GM18861 (cell line): ENCODE results near the gene ZNF521.

Experiments used
- ATAC-seq: cut with Tn5 transposase; IDR thresholded peaks from one replicate; pipeline ENCODE4 v1.9.1; 2021; ENCODE audit not compliant: unreplicated experiment

Gene ZNF521

GRCh38 chr18:25340762-25341161, 11.2 kb downstream of the ZNF521 start:
- no peak for ATAC-seq

GRCh38 chr18:25335676-25336075, 16.3 kb downstream of the ZNF521 start:
- ATAC-seq, result no peak

- ATAC-seq, result no peak
Measured at GRCh38 chr18:25335062-25335461, 16.9 kb downstream of the ZNF521 start.

DNA sequence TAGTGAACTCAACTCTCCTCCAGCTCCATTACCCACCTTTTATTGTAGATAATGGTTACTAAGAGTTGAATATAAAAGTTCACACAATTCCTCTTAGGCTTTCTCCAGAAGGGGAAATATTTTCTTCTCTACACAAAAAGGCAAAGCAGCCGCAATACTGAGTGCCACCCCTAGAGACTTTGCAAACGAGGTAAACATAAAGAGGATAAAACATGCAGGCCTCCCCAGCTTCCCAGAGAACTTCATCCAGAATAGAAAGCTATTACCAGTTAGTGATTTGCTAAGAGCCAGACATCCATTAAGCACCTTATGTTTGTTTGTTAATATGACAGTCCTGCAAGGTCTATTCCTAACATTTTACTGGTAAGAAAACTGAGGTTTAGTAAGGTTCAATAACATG, 17.4 kb downstream of the ZNF521 start:
- ATAC-seq, result no peak

DNA sequence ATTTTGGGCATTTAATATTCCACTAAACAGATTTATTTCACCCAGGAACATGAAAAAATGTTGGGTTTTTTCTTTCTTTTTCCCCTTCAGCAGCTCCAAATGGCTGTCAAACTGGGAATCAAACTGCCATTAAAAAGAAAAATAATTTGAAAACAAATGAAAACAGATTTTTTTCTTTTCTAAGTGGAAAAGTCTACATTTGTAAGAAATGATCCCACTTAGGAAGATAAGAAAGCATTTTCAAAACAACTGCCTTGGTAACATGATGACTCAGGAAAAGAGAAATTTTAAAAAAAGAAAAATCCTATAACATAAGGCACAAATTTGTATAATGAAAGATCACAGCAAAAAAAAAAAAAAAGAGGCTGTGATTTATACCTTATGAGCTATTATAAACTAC, 20.0 kb downstream of the ZNF521 start:
- ATAC-seq, result no peak

DNA sequence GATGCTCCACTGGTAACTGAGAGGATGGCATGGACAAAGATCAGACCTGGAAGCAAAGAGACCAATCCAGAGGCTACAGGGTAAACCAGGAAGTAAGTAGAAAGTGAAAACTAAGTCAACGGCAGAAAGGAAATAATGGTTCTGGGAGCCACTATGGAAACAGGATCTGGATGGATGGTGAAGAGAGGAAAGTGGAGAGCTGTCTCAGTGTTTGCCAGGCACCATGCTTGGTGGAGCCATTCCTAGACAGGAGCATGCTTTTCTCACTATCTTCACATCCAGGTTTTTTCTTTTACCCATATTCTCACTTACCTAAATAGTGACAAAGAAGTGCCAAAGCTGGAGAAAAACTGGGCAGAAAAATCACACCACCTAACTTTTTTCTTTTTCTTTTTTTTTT, 22.2 kb downstream of the ZNF521 start:
- ATAC-seq, result no peak

DNA sequence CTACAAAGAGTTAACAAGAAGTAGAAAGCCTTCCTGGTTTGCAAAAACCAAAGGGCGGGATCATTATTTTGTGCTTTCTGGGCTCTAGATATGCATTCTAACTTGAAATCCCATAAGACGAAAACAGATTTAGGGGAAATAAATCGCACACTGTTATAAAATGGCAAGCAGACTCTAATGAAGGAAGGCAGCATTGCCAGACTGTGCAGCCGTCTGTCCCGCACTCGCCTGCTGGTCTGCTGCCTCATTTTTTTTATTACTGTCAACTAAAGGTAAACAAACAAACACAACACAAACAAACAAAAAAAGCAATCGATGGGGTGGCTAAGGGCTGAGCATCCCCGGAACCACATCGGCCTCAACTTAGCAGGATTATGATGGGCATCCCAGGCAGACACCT, 24.4 kb downstream of the ZNF521 start:
- ATAC-seq, result no peak

- no peak for ATAC-seq
Measured at GRCh38 chr18:25326361-25326952, 25.5 kb downstream of the ZNF521 start.

GRCh38 chr18:25322806-25323205, 29.2 kb downstream of the ZNF521 start:
- no peak for ATAC-seq

DNA sequence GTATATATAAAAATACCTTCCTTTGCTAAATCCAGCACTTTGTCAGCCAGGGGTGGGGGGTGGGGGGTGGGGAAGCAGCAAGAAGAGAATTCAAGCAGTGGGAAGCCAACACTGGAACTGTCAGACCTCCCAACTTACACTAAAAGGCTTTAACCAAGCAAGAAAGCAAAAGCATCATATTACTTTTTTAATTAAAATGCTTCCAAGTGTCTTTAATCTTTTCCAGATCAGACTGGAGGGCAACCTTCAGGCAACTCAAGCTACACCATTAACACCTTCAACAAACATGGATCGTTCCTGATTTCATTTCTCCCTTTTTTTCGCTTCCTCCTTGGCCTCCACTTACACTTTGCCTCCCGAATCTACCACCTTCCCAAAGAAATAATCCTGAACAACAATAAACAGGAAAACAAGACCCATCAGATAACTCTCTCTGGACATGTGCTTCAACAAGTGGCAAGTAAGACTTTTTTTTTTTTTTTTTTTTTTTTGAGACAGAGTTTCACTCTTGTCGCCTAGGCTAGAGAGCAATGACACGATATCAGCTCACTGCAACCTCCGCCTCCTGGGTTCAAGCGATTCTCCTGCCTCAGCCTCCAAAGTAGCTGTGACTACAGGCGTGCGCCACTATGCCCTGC, 35.5 kb downstream of the ZNF521 start:
- no peak for ATAC-seq

- no peak for ATAC-seq
Measured at GRCh38 chr18:25314838-25315190, 37.2 kb downstream of the ZNF521 start.

- ATAC-seq, result no peak
Measured at GRCh38 chr18:25314151-25314837, 37.7 kb downstream of the ZNF521 start.

DNA sequence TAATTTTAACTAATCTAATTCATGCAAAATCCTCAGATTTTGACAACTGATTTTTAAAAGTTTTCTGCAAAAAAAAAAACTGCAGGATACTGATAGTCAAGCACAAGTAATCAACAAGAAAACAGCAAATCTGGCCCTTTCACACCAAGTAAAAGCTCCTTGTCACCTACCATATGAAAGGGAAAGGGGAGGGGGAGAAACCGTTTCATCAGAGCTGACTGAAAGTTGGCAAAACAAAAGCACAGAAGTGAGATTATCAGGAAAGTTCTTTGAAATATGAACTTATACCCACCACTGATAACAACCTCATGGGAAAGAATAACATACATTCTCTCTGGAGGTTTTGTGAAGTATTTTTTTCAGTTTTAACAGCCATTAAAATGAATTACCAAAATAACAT, 38.7 kb downstream of the ZNF521 start:
- ATAC-seq, result no peak

DNA sequence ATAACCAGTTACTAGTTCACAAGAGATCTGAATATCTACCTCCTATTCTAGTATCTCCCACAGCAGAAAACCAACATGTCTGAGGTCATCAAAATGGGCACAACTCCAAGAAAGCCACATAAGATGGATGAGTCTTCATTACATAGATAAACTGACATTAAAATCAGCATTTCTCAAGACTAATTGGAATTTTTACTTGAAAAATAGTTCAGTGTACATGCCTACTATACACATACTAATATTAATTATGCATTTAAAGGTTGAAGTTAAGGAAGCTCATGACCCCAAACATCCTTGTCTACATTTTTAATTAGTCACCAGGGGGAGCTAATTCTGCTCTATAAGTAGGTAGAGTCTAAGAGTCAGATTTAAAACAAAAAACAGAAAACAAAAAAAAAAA, 41.9 kb downstream of the ZNF521 start:
- no peak for ATAC-seq

GRCh38 chr18:25308381-25308780, 43.6 kb downstream of the ZNF521 start:
- no peak for ATAC-seq

- ATAC-seq, result no peak
Measured at GRCh38 chr18:25307192-25307591, 44.8 kb downstream of the ZNF521 start.

- ATAC-seq, result no peak
Measured at GRCh38 chr18:25306671-25307070, 45.3 kb downstream of the ZNF521 start.

DNA sequence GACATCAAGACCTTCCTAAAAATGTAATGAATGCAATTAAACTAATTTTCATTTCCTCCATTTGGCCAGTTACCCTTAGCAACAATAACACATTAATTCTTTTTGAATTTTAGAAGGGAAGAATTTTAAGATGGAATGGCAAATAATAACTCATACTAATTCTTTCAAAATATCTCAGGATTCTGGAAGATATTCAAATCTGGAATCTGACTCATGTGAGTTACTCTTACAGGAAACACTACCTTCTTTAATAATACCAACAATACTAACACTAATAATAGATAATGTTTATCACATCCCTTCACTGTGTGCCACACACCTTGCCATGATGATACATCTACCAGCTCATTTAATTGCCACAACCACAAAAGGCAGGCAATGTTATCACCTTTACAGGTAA, 46.4 kb downstream of the ZNF521 start:
- ATAC-seq, result no peak

- no peak for ATAC-seq
Measured at GRCh38 chr18:25300492-25300891, 51.5 kb downstream of the ZNF521 start.

DNA sequence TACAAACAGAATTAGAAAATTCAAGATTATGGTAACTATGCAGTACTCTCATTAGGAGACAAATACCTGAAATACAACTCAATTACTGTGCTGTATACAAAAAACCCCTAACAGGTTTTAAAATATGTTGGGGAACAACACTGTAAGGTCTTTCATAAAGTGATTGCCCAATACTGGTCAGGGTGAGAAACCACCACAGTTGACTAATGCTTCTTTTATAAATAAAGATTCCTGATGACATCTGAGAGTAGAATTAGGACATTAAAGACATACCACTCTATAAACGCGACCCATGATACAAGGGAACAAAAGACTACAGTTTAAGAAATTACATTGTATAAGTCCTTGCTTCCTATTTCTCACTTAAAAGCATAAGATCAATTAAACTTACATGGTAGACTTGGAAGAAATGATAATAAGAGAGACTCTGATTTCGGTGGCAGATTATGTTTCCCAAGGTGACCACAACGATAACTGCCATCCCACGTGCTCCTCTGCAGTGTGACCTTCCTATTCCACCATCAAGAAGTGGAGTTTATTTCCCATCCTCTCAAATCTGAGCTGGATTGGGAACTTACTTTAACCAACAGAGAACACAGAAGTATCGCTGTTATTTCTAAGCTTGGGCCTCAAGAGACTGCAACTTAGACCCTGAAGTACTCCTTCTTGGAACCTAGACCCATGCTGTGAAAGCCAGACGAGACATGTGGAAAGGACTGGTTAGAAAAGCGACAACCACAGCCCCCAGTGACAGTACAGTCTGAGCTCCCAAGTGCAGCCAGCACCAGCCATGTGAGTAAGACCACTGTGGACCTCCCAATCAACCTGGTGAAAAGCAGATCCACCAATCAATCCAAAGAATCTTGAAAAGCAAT, 52.3 kb downstream of the ZNF521 start:
- no peak for ATAC-seq

DNA sequence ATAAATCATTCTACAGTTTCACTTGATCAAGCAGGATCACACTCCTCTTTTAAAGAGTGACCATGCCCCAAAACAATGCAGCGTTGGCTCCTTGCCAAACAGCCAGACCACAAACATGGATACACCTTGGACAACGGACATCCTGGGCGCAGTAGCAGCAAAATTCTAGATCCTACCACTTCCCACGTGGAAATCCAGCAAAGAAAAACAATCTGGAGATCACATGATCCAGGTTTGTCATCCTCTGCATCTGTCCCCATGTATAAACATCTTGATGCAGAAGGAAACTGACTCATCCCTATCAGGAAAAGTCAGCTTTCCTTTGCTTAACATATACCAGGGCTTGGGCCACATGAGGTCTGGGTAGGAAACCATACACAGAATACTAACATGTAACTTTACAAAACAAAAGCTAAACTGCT, 53.1 kb downstream of the ZNF521 start:
- no peak for ATAC-seq
